Measurements from ENCODE around the gene ALOX12. TPM values are rescaled to one million over a fixed set of nuclear protein-coding genes. Genes with fewer than 3 reads are reported as not detected.

ALOX12 gene
- total RNA-seq, 1 donor from 2014 or later: not detected

DNA sequence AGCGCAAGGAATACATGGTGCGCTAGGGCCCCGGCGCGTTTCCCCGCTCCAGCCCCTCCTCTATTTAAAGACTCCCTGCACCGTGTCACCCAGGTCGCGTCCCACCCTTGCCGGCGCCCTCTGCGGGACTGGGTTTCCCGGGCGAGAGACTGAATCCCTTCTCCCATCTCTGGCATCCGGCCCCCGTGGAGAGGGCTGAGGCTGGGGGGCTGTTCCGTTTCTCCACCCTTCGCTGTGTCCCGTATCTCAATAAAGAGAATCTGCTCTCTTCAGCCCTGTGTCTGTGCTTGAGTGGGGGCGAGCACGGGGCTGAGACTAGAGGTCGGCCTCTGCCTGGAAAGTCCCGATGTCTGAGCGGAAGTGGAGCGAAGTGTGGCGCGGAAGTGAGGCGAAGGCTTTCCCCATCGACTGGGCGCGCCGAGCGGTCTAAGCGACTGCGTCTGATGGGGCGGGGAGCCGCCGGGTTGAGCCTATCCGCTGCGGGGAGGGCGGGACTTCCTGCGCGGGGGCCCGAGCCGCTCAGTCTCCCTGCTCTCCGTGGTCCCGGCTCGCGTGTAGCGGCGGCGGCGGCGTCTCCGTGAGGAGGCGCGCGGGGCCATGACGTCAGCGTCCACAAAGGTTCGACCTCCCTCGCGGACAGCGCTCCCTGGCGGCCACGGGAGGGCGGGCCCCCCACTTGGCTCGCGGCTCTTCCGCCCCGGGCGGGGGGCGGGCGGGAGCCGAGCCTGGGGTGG, 18.6 kb downstream of the ALOX12 start:
- H3K36me3 Mint-ChIP-seq (ENCODE audit: low read depth, unreplicated experiment): peaks cover 18% of the 10 kb centered on the region
- peaks cover 70% of the 10 kb centered on the region for H3K4me1 Mint-ChIP-seq (ENCODE audit: unreplicated experiment)
- peak overlapping the region; percentile 98 for H3K4me3 Mint-ChIP-seq (ENCODE audit: unreplicated experiment)
- H3K27ac Mint-ChIP-seq (ENCODE audit: unreplicated experiment): peak overlapping the region; percentile 99
- DNase-seq (ENCODE audit: low spot score): peak; percentile 96
- TF ChIP-seq, protein P1, sequence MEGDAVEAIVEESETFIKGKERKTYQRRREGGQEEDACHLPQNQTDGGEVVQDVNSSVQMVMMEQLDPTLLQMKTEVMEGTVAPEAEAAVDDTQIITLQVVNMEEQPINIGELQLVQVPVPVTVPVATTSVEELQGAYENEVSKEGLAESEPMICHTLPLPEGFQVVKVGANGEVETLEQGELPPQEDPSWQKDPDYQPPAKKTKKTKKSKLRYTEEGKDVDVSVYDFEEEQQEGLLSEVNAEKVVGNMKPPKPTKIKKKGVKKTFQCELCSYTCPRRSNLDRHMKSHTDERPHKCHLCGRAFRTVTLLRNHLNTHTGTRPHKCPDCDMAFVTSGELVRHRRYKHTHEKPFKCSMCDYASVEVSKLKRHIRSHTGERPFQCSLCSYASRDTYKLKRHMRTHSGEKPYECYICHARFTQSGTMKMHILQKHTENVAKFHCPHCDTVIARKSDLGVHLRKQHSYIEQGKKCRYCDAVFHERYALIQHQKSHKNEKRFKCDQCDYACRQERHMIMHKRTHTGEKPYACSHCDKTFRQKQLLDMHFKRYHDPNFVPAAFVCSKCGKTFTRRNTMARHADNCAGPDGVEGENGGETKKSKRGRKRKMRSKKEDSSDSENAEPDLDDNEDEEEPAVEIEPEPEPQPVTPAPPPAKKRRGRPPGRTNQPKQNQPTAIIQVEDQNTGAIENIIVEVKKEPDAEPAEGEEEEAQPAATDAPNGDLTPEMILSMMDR (IDR thresholded peaks at IDR 0.05; ENCODE audit: unreplicated experiment): peak; percentile 95
- no peaks in the 10 kb centered on the region for H3K9me3 Mint-ChIP-seq (ENCODE audit: unreplicated experiment)
- H3K27me3 Mint-ChIP-seq (ENCODE audit: unreplicated experiment): peaks cover 15% of the 10 kb centered on the region

GRCh38 chr17:7014995-7015958, 19.4 kb downstream of the ALOX12 start:
- TF ChIP-seq, protein P1 (IDR thresholded peaks at IDR 0.05; ENCODE audit: unreplicated experiment): peak; percentile 63
- Mint-ChIP-seq H3K4me3 (ENCODE audit: unreplicated experiment) (peak overlapping the region; percentile 90), H3K36me3 (ENCODE audit: low read depth, unreplicated experiment) (peaks cover 15% of the 10 kb centered on the region), H3K4me1 (ENCODE audit: unreplicated experiment) (peaks cover 75% of the 10 kb centered on the region), H3K27me3 (ENCODE audit: unreplicated experiment) (peaks cover 15% of the 10 kb centered on the region), H3K27ac (ENCODE audit: unreplicated experiment) (peak overlapping the region; percentile 94), H3K9me3 (ENCODE audit: unreplicated experiment) (no peaks in the 10 kb centered on the region)
- no peak for DNase-seq (ENCODE audit: low spot score)

DNA sequence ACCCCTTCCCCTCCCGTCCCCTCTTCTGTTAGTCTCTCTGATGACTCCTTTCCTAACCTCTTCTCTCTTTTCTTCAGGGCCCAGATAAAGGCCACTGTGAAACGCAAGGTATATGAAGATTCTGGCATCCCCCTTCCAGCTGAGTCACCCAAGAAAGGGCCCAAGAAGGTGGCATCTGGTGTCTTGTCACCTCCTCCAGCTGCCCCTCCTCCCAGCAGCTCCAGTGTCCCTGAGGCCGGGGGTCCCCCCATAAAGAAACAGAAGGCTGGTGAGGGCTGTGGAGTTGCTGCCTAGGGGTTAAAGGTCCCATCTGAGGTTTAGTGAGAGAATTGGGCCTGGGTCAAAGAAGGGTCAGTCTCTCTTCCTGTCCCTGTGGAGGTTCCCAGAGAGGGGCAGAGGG, 20.6 kb downstream of the ALOX12 start:
- Mint-ChIP-seq H3K27ac (ENCODE audit: unreplicated experiment) (no peak overlapping the region), H3K27me3 (ENCODE audit: unreplicated experiment) (peaks cover 24% of the 10 kb centered on the region), H3K4me1 (ENCODE audit: unreplicated experiment) (peaks cover 77% of the 10 kb centered on the region), H3K36me3 (ENCODE audit: low read depth, unreplicated experiment) (peaks cover 18% of the 10 kb centered on the region), H3K9me3 (ENCODE audit: unreplicated experiment) (no peaks in the 10 kb centered on the region), H3K4me3 (ENCODE audit: unreplicated experiment) (peak overlapping the region; percentile 60)
- TF ChIP-seq, protein P1 (IDR thresholded peaks at IDR 0.05; ENCODE audit: unreplicated experiment): no peak
- DNase-seq (ENCODE audit: low spot score): no peak

GRCh38 chr17:7016886-7017826, 21.3 kb downstream of the ALOX12 start:
- H3K27me3 Mint-ChIP-seq (ENCODE audit: unreplicated experiment): peaks cover 25% of the 10 kb centered on the region
- H3K27ac Mint-ChIP-seq (ENCODE audit: unreplicated experiment): peak overlapping the region; percentile 54
- H3K4me3 Mint-ChIP-seq (ENCODE audit: unreplicated experiment): peak overlapping the region; percentile 73
- H3K4me1 Mint-ChIP-seq (ENCODE audit: unreplicated experiment): peaks cover 75% of the 10 kb centered on the region
- TF ChIP-seq, protein P1 (IDR thresholded peaks at IDR 0.05; ENCODE audit: unreplicated experiment): no peak
- peaks cover 14% of the 10 kb centered on the region for H3K36me3 Mint-ChIP-seq (ENCODE audit: low read depth, unreplicated experiment)
- no peaks in the 10 kb centered on the region for H3K9me3 Mint-ChIP-seq (ENCODE audit: unreplicated experiment)
- no peak for DNase-seq (ENCODE audit: low spot score)
